GM12873 (cell line): ENCODE data around the gene OPTN.
A peak's percentile ranks its signal among the peaks of the same experiment; 100 is the strongest.

Experiments
- TF ChIP-seq, protein P1 (sequence below): IDR thresholded peaks from 2 replicates; pipeline ENCODE4 v1.5.1; 2012; ENCODE audit warnings: low read depth, mild to moderate bottlenecking, moderate library complexity, low read length, control low read depth; ENCODE audit not compliant: insufficient read depth; ENCODE audit errors: missing control alignments

OPTN gene

DNA sequence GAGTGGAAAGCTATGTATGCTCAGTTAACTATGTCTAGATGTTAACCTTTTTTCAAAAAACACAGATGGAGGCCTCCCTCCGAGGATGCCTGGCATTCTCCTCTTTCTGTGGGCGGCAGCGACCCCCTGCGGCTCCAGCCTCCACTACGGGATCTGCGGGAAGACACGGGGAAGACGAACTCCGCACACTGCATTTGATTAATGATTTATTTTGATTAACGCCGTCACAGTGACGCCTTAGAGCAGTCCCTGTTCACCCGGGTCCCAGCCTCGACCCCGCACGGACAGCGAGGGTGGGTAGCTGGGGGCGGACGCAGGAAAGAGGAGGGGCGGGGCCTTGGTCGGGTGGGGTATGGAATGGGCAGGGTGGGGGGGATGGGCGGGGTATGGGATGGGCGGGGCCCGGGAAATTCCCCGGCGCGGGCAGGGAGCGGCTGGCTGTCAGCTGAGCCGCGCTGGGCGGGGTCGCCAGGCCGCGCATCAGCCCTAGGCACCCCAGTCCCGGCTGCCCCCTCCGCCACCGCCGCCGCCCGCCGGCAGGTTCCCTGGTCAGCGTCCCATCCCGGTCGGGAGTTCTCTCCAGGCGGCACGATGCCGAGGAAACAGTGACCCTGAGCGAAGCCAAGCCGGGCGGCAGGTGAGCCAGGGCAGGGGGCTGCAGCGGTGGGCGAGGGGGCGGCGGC lies at the start of gene OPTN:
Gene OPTN (plus strand): TSS at position 498 of the 683 bp plus-strand sequence. CDS start 8,960 bp downstream, outside the sequence.
- TF ChIP-seq, protein P1, sequence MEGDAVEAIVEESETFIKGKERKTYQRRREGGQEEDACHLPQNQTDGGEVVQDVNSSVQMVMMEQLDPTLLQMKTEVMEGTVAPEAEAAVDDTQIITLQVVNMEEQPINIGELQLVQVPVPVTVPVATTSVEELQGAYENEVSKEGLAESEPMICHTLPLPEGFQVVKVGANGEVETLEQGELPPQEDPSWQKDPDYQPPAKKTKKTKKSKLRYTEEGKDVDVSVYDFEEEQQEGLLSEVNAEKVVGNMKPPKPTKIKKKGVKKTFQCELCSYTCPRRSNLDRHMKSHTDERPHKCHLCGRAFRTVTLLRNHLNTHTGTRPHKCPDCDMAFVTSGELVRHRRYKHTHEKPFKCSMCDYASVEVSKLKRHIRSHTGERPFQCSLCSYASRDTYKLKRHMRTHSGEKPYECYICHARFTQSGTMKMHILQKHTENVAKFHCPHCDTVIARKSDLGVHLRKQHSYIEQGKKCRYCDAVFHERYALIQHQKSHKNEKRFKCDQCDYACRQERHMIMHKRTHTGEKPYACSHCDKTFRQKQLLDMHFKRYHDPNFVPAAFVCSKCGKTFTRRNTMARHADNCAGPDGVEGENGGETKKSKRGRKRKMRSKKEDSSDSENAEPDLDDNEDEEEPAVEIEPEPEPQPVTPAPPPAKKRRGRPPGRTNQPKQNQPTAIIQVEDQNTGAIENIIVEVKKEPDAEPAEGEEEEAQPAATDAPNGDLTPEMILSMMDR = peak; percentile 74

DNA sequence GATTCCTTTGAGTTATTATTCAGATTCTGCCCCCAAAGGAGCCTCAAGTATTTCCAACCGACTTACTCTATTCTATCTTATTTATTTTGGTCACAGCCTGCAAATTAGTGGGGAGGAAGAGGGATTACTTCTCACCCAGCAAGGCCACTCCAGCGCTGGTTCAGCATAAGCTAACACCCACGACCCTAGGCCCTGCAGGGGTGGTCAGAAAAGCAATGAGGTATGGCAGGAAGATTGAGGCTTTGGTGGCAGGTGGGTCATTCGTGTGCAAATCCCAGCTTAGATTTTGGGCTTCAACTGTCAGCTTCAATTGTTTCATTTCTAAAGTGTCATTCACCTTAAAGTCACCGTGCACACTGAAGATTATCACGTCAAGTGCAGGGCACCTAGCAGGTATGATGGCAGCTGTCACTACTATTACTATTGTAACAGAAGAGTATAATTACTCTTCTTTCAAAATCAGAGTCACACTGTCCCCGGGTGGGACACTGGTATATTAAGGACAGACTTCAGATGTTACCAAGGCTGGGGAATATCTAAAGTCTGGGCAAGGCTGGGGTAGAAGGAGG lies 48.8 kb upstream of the OPTN start:
- TF ChIP-seq, protein P1 = no peak

DNA sequence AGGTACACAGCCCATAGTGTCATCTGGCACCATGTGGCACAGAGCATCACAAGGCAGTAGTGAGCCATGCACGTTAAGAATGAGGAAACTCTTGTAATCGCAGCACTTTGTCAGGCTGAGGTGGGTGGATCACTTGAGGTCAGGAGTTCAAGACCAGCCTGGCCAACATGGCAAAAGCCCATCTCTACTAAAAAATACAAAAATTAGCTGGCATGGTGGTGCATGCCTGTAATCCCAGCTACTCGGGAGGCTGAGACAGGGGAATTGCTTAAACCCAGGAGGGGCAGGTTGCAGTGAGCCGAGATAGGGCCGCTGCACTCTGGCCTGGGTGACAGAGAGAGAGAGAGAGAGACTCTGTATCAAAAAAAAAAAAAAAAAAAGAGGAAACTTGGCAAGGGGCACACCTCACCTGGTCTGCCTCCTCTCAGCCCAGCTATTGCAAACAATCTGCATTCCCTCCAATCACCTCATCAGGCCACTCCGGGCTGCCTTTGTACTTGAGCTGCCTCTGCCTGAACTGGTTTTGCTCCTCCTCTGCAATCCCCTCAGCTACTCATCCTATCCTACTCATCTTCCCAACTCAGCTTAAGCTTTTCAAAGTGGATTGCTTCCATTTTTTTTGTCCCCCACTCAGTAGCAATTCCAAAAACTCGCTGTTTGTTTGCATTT lies 46.0 kb upstream of the OPTN start:
- TF ChIP-seq, protein P1 = no peak

DNA sequence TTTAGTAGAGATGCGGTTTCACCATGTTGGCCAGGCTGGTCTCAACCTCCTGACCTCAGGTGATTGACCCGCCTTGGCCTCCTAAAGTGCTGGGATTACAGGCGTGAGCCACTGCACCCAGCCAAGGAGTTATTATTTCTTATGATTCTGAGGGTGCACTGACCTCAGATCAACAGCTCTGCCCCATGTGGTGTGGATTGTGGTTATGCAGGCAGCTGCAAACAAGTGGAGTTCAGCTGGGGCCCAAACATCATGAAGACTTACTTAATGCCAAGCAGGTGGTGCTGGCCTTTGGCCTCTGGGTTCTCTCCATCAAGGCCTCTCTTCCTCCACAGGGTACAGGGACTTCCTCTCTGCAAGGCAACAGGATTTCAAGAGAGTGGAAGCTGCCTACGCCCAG lies 45.1 kb upstream of the OPTN start:
- TF ChIP-seq, protein P1 = no peak

DNA sequence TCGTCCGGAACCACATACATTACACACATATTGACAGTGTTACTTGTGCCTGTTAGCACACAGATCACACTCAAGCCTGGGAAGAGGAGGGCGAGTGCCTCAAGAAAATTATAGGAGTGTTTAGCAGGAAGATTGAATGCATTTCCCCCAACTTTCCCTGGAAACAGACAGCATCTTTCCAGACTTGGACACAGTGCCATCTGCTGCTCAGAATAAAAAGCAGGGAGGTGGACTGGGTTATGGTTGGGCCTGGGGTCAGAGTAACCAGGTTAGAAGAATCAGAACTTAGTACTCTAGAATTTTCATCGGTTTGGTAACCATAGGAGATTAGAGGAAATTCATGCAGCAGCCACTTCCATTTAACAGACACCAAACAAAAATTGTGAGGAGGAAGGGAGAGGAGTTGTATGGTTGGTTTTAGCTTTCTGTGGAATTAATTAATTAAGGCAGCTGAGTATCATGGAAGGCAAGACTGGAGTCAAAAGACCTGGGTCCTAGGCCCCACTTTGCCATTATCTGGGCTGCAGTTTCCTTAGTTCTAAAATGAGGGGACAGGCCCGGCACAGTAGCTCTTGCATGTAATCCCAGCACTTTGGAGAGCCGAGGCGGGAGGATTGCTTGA lies 43.4 kb upstream of the OPTN start:
- TF ChIP-seq, protein P1 = no peak

DNA sequence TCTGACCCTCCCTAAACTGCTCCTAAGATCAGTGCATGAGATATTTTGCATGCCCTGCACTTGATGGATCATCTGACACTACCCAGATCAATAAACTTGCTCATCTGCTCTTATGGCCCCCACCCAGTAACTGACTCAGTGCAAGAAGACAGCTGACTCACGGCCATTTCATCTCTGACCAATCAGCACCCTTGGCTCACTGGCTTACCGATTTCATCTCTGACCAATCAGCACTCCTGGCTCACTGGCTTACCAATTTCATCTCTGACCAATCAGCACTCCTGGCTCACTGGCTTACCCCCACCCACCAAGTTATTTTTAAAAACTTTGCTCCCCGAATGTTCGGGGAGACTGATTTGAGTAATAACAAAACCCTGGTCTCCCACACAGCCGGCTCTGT lies 37.2 kb upstream of the OPTN start:
- TF ChIP-seq, protein P1 = no peak

DNA sequence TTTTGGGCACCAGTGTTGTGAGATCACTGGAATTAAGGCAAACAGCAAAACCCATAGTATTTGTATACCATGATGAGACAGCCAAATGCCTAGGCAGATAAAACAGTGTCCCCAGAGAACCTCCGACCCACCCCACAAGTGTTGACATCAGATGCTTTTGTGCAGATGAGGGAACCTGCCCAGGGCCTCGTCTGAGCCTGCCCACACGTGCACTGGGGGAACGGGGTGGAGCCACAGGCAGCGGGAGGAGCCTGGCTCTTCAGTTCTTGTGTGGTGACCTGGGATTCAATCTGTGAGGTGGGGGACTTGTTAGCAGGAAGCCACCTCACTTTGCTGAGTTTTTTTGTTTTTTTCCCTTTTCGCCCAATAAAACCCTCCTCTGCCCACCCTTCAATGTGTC lies 33.4 kb upstream of the OPTN start:
- TF ChIP-seq, protein P1 = no peak
